ENCODE data around the gene SLITRK2. TPM values are rescaled to one million over a fixed set of nuclear protein-coding genes. Genes with fewer than 3 reads are reported as not detected.

SLITRK2 gene
- polyA plus RNA-seq (ENCODE audit: insufficient read length in 3 of 3) = 1 to 10 TPM; 1.3 to 2.1 (median 1.4) TPM

- no peak for DNase-seq (ENCODE audit: low read depth in 3 of 3, low spot score in 2 of 3)
Observed at GRCh38 chrX:145817331-145818185, at the start of gene SLITRK2. SLITRK2 (plus strand) TSS chrX:145817829; CDS start chrX:145822426, 4,597 bp downstream.

- DNase-seq (ENCODE audit: low read depth in 3 of 3, low spot score in 2 of 3) = no peak
Observed at GRCh38 chrX:145773006-145773405, 44.6 kb upstream of the SLITRK2 start.

- no peak for DNase-seq (ENCODE audit: low read depth in 3 of 3, low spot score in 2 of 3)
Observed at GRCh38 chrX:145792281-145792680, 25.3 kb upstream of the SLITRK2 start.

GRCh38 chrX:145803508-145803907 lies 14.1 kb upstream of the SLITRK2 start:
- no peak for DNase-seq (ENCODE audit: low read depth in 3 of 3, low spot score in 2 of 3)

- no peak for DNase-seq (ENCODE audit: low read depth in 3 of 3, low spot score in 2 of 3)
Observed at GRCh38 chrX:145813081-145813480, 4.5 kb upstream of the SLITRK2 start.

GRCh38 chrX:145816601-145817315 lies 871 bp upstream of the SLITRK2 start:
- no peak for DNase-seq (ENCODE audit: low read depth in 3 of 3, low spot score in 2 of 3)

GRCh38 chrX:145818186-145819113 lies 821 bp downstream of the SLITRK2 start:
- no peak for DNase-seq (ENCODE audit: low read depth in 3 of 3, low spot score in 2 of 3)

- no peak for DNase-seq (ENCODE audit: low read depth in 3 of 3, low spot score in 2 of 3)
Observed at GRCh38 chrX:145820825-145821224, 3.2 kb downstream of the SLITRK2 start.

- no peak for DNase-seq (ENCODE audit: low read depth in 3 of 3, low spot score in 2 of 3)
Observed at GRCh38 chrX:145821291-145821897, 3.8 kb downstream of the SLITRK2 start.

- no peak for DNase-seq (ENCODE audit: low read depth in 3 of 3, low spot score in 2 of 3)
Observed at GRCh38 chrX:145821898-145822571, 4.4 kb downstream of the SLITRK2 start.

- no peak for DNase-seq (ENCODE audit: low read depth in 3 of 3, low spot score in 2 of 3)
Observed at GRCh38 chrX:145823132-145823531, 5.5 kb downstream of the SLITRK2 start.

- no peak for DNase-seq (ENCODE audit: low read depth in 3 of 3, low spot score in 2 of 3)
Observed at GRCh38 chrX:145825896-145826295, 8.3 kb downstream of the SLITRK2 start.

GRCh38 chrX:145826466-145826865 lies 8.8 kb downstream of the SLITRK2 start:
- no peak for DNase-seq (ENCODE audit: low read depth in 3 of 3, low spot score in 2 of 3)

- DNase-seq (ENCODE audit: low read depth in 3 of 3, low spot score in 2 of 3) = no peak
Observed at GRCh38 chrX:145832796-145833195, 15.2 kb downstream of the SLITRK2 start.

- DNase-seq (ENCODE audit: low read depth in 3 of 3, low spot score in 2 of 3) = no peak
Observed at GRCh38 chrX:145840531-145840930, 22.9 kb downstream of the SLITRK2 start.

- no peak for DNase-seq (ENCODE audit: low read depth in 3 of 3, low spot score in 2 of 3)
Observed at GRCh38 chrX:145843146-145843904, 25.7 kb downstream of the SLITRK2 start.

GRCh38 chrX:145844886-145845285 lies 27.3 kb downstream of the SLITRK2 start:
- DNase-seq (ENCODE audit: low read depth in 3 of 3, low spot score in 2 of 3) = no peak

- no peak for DNase-seq (ENCODE audit: low read depth in 3 of 3, low spot score in 2 of 3)
Observed at GRCh38 chrX:145848448-145848847, 30.8 kb downstream of the SLITRK2 start.

- no peak for DNase-seq (ENCODE audit: low read depth in 3 of 3, low spot score in 2 of 3)
Observed at GRCh38 chrX:145848857-145849256, 31.2 kb downstream of the SLITRK2 start.
